Keratinocyte (primary cell): ENCODE data around the gene TC2N. TPM values are rescaled to one million over a fixed set of nuclear protein-coding genes. Genes with fewer than 3 reads are reported as not detected.

ENCODE experiments used
- DNase-seq: peaks from one replicate; pipeline ENCODE4 v3.0.0-alpha.2; 2011; ENCODE audit warnings: low read depth, missing footprints, low spot score
- FAIRE-seq: peaks from 2 replicates; lab custom pipeline; 2011; peaks lifted over from hg19 to GRCh38; lab: Jason Lieb, UNC
- H2AFZ ChIP-seq: 2 replicates; pipeline ENCODE4 v1.6.0; 2012; ENCODE audit warnings: low read length, control low read depth, inconsistent platforms; ENCODE audit not compliant: control insufficient read depth
- H3K27ac ChIP-seq: 2 replicates; pipeline ENCODE4 v1.5.1; 2011; ENCODE audit warnings: low read length; ENCODE audit not compliant: control insufficient read depth, insufficient read depth
- H3K27me3 ChIP-seq: 3 replicates; pipeline ENCODE4 v1.6.0; 2011; ENCODE audit warnings: low read length; ENCODE audit not compliant: control insufficient read depth, insufficient read depth; ENCODE audit errors: extremely low read depth
- H3K36me3 ChIP-seq, 2 experiments: 2 replicates in 1 of 2; 3 replicates in 1 of 2; pipeline ENCODE4 v1.5.1; 2011; ENCODE audit warnings: low read length in 2 of 2, mild to moderate bottlenecking in 1 of 2; ENCODE audit not compliant: control insufficient read depth in 2 of 2, insufficient read depth in 2 of 2; ENCODE audit errors: extremely low read depth in 1 of 2
- H3K4me1 ChIP-seq: 3 replicates; pipeline ENCODE4 v1.5.1; 2011; ENCODE audit warnings: low read length; ENCODE audit not compliant: control insufficient read depth, insufficient read depth; ENCODE audit errors: extremely low read depth
- H3K4me2 ChIP-seq: 3 replicates; pipeline ENCODE4 v1.6.0; 2011; ENCODE audit warnings: low read depth, low read length; ENCODE audit not compliant: control insufficient read depth, insufficient read depth; ENCODE audit errors: extremely low read depth
- H3K4me3 ChIP-seq, 3 experiments: fragments of 200-600 bp in 1 of 3; sonication (generic) in 1 of 3; 2 replicates in 2 of 3; 3 replicates in 1 of 3; pipeline ENCODE4 v1.5.1; 2011 to 2016; ENCODE audit warnings: low read length in 3 of 3, mild to moderate bottlenecking in 3 of 3, control low read depth in 2 of 3, inconsistent platforms in 1 of 3, low read depth in 1 of 3, mixed read lengths in 1 of 3, mixed run types in 1 of 3, moderate library complexity in 1 of 3; ENCODE audit not compliant: control insufficient read depth in 2 of 3, insufficient read depth in 2 of 3; ENCODE audit errors: extremely low read depth in 1 of 3
- H3K79me2 ChIP-seq: 2 replicates; pipeline ENCODE4 v1.6.0; 2012; ENCODE audit warnings: low read length; ENCODE audit not compliant: control insufficient read depth, insufficient read depth
- H3K9ac ChIP-seq: 3 replicates; pipeline ENCODE4 v1.6.0; 2011; ENCODE audit warnings: low read length; ENCODE audit not compliant: control insufficient read depth, insufficient read depth; ENCODE audit errors: extremely low read depth
- H3K9me1 ChIP-seq: 3 replicates; pipeline ENCODE4 v1.6.0; 2011; ENCODE audit warnings: low read length; ENCODE audit not compliant: control insufficient read depth, insufficient read depth; ENCODE audit errors: extremely low read depth
- H3K9me3 ChIP-seq: 2 replicates; pipeline ENCODE4 v1.5.1; 2012; ENCODE audit warnings: low read depth, low read length; ENCODE audit not compliant: control insufficient read depth
- H4K20me1 ChIP-seq: 3 replicates; pipeline ENCODE4 v1.6.0; 2011; ENCODE audit warnings: low read length; ENCODE audit not compliant: control insufficient read depth, insufficient read depth; ENCODE audit errors: extremely low read depth
- EZH2 ChIP-seq: IDR thresholded peaks from one replicate; pipeline ENCODE4 v1.6.1; 2012; ENCODE audit warnings: inconsistent platforms, mild to moderate bottlenecking, low read length, moderate library complexity
- dilution Hi-C: fragments of 300-500 bp; cut with MboI; formaldehyde crosslinking; loops from one replicate; pipeline ENCODE4 v1.7.0; 2020; ENCODE audit warnings: low sequenced_read_pairs; ENCODE audit not compliant: extremely low pct_ligation_motif_present
- polyA plus RNA-seq, 5 experiments: library from polyadenylated mRNA; depleted of rRNA in 3 of 5; stranded (reverse) in 3 of 5; stranded (forward) in 1 of 5; unstranded in 1 of 5; fragments of >200 nt; gene quantifications; 1 replicate in 1 of 5; 2 replicates in 3 of 5; 3 replicates in 1 of 5; pipeline versions ENCODE4 v1.2.1 to v1.2.3, GENCODE V29; 2011 to 2012; ENCODE audit warnings: missing spikeins in 2 of 5, low read depth in 1 of 5, low replicate concordance in 1 of 5
- TF ChIP-seq, protein P1 (sequence below), 3 experiments: IDR thresholded peaks in 1 of 3; conservative IDR thresholded peaks in 1 of 3; optimal IDR thresholded peaks in 1 of 3; 2 replicates in 2 of 3; 3 replicates in 1 of 3; pipeline versions ENCODE3 to v1.5.1; 2011; ENCODE audit warnings: low read length in 3 of 3, mild to moderate bottlenecking in 3 of 3, moderate library complexity in 2 of 3, control low read depth in 1 of 3, inconsistent platforms in 1 of 3; ENCODE audit not compliant: insufficient read depth in 2 of 3; ENCODE audit errors: extremely low read depth in 1 of 3

Gene TC2N
- polyA plus RNA-seq, 1 donor (not counting 4 experiments of a cell fraction or from before 2014, with no cell fraction given) = 22.6 TPM

DNA sequence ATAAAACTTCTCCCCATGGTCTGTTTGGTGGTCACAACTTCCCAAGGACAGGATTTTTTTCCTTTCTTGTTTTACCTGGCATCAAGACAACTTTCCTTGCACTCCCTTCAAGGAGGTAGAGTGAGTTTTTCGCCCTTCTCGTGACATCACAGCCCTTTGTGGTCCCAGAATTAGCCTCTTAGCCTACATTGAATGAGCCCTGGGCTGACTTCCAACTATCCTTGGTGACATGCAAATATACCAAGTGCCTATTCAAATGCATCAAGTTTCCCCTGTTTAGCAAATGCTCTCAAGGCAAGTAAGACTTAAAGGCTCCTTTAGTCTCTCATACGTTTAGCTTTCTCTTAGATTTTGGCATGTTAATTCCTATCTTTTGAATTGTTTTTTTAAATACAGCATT lies 36.6 kb downstream of the TC2N start:
- no peak overlapping the region for H3K4me3 ChIP-seq
- FAIRE-seq = peak; percentile 67
- DNase-seq = no peak

DNA sequence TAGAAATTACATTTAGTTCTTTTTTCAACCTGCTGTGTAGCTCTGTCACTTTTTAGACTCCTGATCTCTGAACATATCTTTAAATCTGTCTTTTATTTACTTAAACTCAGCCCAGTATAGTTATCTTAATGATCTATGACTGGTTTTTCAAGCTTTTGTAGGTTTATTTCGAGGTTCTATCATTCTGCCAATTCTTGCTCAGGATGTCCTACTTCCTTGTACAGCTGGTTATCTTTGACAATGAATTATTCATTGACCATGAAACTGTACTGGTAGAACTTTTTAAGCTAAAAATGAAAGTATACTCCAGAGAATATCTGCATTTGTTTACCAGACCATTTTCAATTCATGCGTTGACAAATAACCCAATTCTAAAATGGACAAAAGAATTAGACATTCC lies 37.8 kb downstream of the TC2N start:
- H3K4me3 ChIP-seq = no peak overlapping the region
- no peaks in the 10 kb centered on the region for H3K9me1 ChIP-seq
- no peaks in the 10 kb centered on the region for H3K36me3 ChIP-seq
- FAIRE-seq = no peak
- H3K4me1 ChIP-seq = peaks cover 3% of the 10 kb centered on the region
- H3K9ac ChIP-seq = no peak overlapping the region
- peaks cover 18% of the 10 kb centered on the region for H3K79me2 ChIP-seq
- no peaks in the 10 kb centered on the region for H3K9me3 ChIP-seq
- TF ChIP-seq, protein P1, sequence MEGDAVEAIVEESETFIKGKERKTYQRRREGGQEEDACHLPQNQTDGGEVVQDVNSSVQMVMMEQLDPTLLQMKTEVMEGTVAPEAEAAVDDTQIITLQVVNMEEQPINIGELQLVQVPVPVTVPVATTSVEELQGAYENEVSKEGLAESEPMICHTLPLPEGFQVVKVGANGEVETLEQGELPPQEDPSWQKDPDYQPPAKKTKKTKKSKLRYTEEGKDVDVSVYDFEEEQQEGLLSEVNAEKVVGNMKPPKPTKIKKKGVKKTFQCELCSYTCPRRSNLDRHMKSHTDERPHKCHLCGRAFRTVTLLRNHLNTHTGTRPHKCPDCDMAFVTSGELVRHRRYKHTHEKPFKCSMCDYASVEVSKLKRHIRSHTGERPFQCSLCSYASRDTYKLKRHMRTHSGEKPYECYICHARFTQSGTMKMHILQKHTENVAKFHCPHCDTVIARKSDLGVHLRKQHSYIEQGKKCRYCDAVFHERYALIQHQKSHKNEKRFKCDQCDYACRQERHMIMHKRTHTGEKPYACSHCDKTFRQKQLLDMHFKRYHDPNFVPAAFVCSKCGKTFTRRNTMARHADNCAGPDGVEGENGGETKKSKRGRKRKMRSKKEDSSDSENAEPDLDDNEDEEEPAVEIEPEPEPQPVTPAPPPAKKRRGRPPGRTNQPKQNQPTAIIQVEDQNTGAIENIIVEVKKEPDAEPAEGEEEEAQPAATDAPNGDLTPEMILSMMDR (optimal IDR thresholded peaks at IDR 0.05 in 1 of 3, IDR thresholded peaks at IDR 0.05 in 1 of 3, conservative IDR thresholded peaks at IDR 0.05 in 1 of 3; ENCODE audit: extremely low read depth in 1 of 3, insufficient read depth in 2 of 3, low read length in 3 of 3) = no peak
- TF ChIP-seq EZH2 = no peak
- no peaks in the 10 kb centered on the region for H3K27me3 ChIP-seq
- no peaks in the 10 kb centered on the region for H4K20me1 ChIP-seq
- H3K4me2 ChIP-seq = no peak overlapping the region
- DNase-seq = no peak
- H2AFZ ChIP-seq = no peak overlapping the region
- dilution Hi-C loops = no loop called here
- H3K27ac ChIP-seq = no peak overlapping the region

More for the DNA sequence above, 36.6 kb downstream of the TC2N start:
- Histone ChIP-seq H3K9ac (no peak overlapping the region), H2AFZ (no peak overlapping the region), H3K4me1 (peaks cover 10% of the 10 kb centered on the region), H3K36me3 (no peaks in the 10 kb centered on the region), H3K27ac (no peak overlapping the region), H3K27me3 (no peaks in the 10 kb centered on the region), H3K4me2 (no peak overlapping the region), H4K20me1 (no peaks in the 10 kb centered on the region), H3K9me1 (no peaks in the 10 kb centered on the region), H3K9me3 (no peaks in the 10 kb centered on the region), H3K79me2 (peaks cover 21% of the 10 kb centered on the region)
- TF ChIP-seq, protein P1 (optimal IDR thresholded peaks at IDR 0.05 in 1 of 3, IDR thresholded peaks at IDR 0.05 in 1 of 3, conservative IDR thresholded peaks at IDR 0.05 in 1 of 3; ENCODE audit: extremely low read depth in 1 of 3, insufficient read depth in 2 of 3, low read length in 3 of 3) = no peak
- no peak for TF ChIP-seq EZH2
- dilution Hi-C loops = no loop called here
